HEK293 (cell line): Measurements from ENCODE around the gene ACSF2.

ENCODE experiments used
- MYNN ChIP-seq: fragments of 450-650 bp; formaldehyde crosslinking; IDR thresholded peaks from 2 replicates; pipeline ENCODE4 v1.5.1; 2016; ENCODE audit warnings: missing biosample characterization, missing genetic modification characterization, borderline replicate concordance
- ZNF114 ChIP-seq: fragments of 450-650 bp; formaldehyde crosslinking; IDR thresholded peaks from 2 replicates; pipeline ENCODE4 v1.5.0; 2017; ENCODE audit warnings: missing biosample characterization, missing genetic modification characterization
- ZNF140 ChIP-seq: fragments of 450-650 bp; formaldehyde crosslinking; IDR thresholded peaks from 2 replicates; pipeline ENCODE4 v1.5.1; 2016; ENCODE audit warnings: missing biosample characterization, missing genetic modification characterization
- ZNF24 ChIP-seq: fragments of 450-650 bp; formaldehyde crosslinking; IDR thresholded peaks from 2 replicates; pipeline ENCODE4 v1.5.1; 2016; ENCODE audit warnings: missing biosample characterization, missing genetic modification characterization
- ZNF366 ChIP-seq: fragments of 450-650 bp; formaldehyde crosslinking; conservative IDR thresholded peaks from 2 replicates; pipeline ENCODE4 v1.5.1; 2016; ENCODE audit warnings: missing biosample characterization, missing genetic modification characterization
- ZNF391 ChIP-seq: fragments of 450-650 bp; formaldehyde crosslinking; IDR thresholded peaks from 2 replicates; pipeline ENCODE4 v1.5.1; 2016; ENCODE audit warnings: low read depth, missing biosample characterization, missing genetic modification characterization, borderline replicate concordance
- ZNF510 ChIP-seq: fragments of 450-650 bp; formaldehyde crosslinking; IDR thresholded peaks from 2 replicates; pipeline ENCODE4 v1.5.1; 2018; ENCODE audit warnings: mild to moderate bottlenecking, missing genetic modification characterization, missing biosample characterization; ENCODE audit not compliant: insufficient replicate concordance
- TF ChIP-seq, protein P1 (sequence below): fragments of 450-650 bp; formaldehyde crosslinking; IDR thresholded peaks from 2 replicates; pipeline ENCODE4 v1.5.1; 2016; ENCODE audit warnings: missing biosample characterization, missing genetic modification characterization
- TF ChIP-seq, protein P2 (sequence below): fragments of 450-650 bp; formaldehyde crosslinking; IDR thresholded peaks from 2 replicates; pipeline ENCODE4 v1.5.1; 2016; ENCODE audit warnings: missing biosample characterization, missing genetic modification characterization
- TF ChIP-seq, protein P3 (sequence below): fragments of 450-650 bp; formaldehyde crosslinking; IDR thresholded peaks from 2 replicates; pipeline ENCODE4 v1.5.1; 2016; ENCODE audit warnings: missing biosample characterization, missing genetic modification characterization

- TF ChIP-seq, protein P1, sequence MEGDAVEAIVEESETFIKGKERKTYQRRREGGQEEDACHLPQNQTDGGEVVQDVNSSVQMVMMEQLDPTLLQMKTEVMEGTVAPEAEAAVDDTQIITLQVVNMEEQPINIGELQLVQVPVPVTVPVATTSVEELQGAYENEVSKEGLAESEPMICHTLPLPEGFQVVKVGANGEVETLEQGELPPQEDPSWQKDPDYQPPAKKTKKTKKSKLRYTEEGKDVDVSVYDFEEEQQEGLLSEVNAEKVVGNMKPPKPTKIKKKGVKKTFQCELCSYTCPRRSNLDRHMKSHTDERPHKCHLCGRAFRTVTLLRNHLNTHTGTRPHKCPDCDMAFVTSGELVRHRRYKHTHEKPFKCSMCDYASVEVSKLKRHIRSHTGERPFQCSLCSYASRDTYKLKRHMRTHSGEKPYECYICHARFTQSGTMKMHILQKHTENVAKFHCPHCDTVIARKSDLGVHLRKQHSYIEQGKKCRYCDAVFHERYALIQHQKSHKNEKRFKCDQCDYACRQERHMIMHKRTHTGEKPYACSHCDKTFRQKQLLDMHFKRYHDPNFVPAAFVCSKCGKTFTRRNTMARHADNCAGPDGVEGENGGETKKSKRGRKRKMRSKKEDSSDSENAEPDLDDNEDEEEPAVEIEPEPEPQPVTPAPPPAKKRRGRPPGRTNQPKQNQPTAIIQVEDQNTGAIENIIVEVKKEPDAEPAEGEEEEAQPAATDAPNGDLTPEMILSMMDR (tag by site-specific recombination), result no peak
- TF ChIP-seq ZNF114 (tag by site-specific recombination) (no peak), ZNF510 (tag by site-specific recombination) (no peak), ZNF366 (tag by site-specific recombination) (no peak), MYNN (tag by site-specific recombination) (no peak), ZNF24 (tag by site-specific recombination) (no peak), ZNF391 (tag by site-specific recombination) (no peak), ZNF140 (tag by site-specific recombination) (no peak)
- TF ChIP-seq, protein P2, sequence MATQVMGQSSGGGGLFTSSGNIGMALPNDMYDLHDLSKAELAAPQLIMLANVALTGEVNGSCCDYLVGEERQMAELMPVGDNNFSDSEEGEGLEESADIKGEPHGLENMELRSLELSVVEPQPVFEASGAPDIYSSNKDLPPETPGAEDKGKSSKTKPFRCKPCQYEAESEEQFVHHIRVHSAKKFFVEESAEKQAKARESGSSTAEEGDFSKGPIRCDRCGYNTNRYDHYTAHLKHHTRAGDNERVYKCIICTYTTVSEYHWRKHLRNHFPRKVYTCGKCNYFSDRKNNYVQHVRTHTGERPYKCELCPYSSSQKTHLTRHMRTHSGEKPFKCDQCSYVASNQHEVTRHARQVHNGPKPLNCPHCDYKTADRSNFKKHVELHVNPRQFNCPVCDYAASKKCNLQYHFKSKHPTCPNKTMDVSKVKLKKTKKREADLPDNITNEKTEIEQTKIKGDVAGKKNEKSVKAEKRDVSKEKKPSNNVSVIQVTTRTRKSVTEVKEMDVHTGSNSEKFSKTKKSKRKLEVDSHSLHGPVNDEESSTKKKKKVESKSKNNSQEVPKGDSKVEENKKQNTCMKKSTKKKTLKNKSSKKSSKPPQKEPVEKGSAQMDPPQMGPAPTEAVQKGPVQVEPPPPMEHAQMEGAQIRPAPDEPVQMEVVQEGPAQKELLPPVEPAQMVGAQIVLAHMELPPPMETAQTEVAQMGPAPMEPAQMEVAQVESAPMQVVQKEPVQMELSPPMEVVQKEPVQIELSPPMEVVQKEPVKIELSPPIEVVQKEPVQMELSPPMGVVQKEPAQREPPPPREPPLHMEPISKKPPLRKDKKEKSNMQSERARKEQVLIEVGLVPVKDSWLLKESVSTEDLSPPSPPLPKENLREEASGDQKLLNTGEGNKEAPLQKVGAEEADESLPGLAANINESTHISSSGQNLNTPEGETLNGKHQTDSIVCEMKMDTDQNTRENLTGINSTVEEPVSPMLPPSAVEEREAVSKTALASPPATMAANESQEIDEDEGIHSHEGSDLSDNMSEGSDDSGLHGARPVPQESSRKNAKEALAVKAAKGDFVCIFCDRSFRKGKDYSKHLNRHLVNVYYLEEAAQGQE (tag by site-specific recombination), result no peak
- TF ChIP-seq, protein P3, sequence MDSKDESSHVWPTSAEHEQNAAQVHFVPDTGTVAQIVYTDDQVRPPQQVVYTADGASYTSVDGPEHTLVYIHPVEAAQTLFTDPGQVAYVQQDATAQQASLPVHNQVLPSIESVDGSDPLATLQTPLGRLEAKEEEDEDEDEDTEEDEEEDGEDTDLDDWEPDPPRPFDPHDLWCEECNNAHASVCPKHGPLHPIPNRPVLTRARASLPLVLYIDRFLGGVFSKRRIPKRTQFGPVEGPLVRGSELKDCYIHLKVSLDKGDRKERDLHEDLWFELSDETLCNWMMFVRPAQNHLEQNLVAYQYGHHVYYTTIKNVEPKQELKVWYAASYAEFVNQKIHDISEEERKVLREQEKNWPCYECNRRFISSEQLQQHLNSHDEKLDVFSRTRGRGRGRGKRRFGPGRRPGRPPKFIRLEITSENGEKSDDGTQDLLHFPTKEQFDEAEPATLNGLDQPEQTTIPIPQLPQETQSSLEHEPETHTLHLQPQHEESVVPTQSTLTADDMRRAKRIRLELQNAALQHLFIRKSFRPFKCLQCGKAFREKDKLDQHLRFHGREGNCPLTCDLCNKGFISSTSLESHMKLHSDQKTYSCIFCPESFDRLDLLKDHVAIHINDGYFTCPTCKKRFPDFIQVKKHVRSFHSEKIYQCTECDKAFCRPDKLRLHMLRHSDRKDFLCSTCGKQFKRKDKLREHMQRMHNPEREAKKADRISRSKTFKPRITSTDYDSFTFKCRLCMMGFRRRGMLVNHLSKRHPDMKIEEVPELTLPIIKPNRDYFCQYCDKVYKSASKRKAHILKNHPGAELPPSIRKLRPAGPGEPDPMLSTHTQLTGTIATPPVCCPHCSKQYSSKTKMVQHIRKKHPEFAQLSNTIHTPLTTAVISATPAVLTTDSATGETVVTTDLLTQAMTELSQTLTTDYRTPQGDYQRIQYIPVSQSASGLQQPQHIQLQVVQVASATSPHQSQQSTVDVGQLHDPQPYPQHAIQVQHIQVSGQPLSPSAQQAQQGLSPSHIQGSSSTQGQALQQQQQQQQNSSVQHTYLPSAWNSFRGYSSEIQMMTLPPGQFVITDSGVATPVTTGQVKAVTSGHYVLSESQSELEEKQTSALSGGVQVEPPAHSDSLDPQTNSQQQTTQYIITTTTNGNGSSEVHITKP (tag by site-specific recombination), result no peak
Observed at GRCh38 chr17:50465171-50465570, 39.2 kb downstream of the ACSF2 start.
